Activated naive CD8-positive, alpha-beta T cell treated with anti-CD3 and anti-CD28 coated beads, Interleukin-2, amount 50 U/mL, for 24 hours (primary cell): ENCODE measurements around the gene RPL27A.
"Not testable (repeated sequence)": the region's sequence is repeated elsewhere in the genome, so short reads cannot be mapped to it uniquely, and the experiment has no call there.

Experiments
- ATAC-seq: fragments of 150-1000 bp; cut with Tn5 transposase; one replicate; pipeline ENCODE4 v1.10.0; 2021
- DNase-seq: peaks from one replicate; pipeline ENCODE4 v3.0.0; 2021
- H3K27ac Mint-ChIP-seq: one replicate; pipeline ENCODE4 v1.8.0; 2021; ENCODE audit warnings: mild to moderate bottlenecking, mixed read lengths
- H3K27me3 Mint-ChIP-seq: one replicate; pipeline ENCODE4 v1.8.0; 2021; ENCODE audit warnings: mixed read lengths
- H3K36me3 Mint-ChIP-seq: one replicate; pipeline ENCODE4 v1.8.0; 2021; ENCODE audit warnings: low read depth, mixed read lengths
- H3K4me1 Mint-ChIP-seq: one replicate; pipeline ENCODE4 v1.8.0; 2021; ENCODE audit warnings: mixed read lengths
- H3K4me3 Mint-ChIP-seq: one replicate; pipeline ENCODE4 v1.8.0; 2021; ENCODE audit warnings: mild to moderate bottlenecking, moderate library complexity, mixed read lengths
- H3K9me3 Mint-ChIP-seq: one replicate; pipeline ENCODE4 v1.8.0; 2021; ENCODE audit warnings: mixed read lengths

RPL27A gene

DNA sequence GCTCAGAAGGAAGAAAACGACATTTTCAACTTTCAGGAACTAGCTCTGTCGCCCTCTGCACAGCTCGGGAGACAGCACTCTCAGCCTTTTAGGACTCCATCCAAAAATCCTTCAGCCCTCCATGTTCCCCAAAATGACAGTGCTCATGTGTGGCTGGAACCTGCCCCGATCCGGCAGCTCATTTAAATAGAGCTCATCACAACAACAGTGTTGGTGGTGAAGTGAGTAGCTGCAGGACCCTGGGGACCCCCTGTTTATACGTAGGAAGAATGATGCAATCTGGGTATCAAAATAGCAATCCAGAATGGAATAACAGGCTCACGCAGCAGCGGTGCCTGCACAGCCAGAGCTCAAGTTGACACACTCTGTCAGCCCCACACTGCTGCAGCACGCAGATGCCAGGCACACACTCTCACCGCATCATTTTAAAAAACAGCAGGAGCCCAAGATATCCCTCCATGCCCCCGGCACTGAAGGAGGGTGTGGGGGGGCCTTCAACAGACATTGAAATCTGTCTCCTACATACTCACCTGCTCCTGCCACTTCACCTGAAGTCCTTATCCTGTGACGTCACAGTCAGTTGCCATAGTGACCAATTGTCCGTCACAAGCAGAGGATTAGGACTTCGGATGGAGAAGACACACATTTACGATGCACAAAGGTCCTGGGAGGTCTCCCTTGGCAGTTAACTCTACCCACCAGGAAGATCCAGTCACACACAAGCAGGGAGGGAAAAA is 24.1 kb upstream of the RPL27A start:
- Mint-ChIP-seq H3K4me3 (no peak overlapping the region), H3K9me3 (no peaks in the 10 kb centered on the region), H3K4me1 (no peaks in the 10 kb centered on the region), H3K36me3 (peaks cover 5% of the 10 kb centered on the region), H3K27ac (no peak overlapping the region), H3K27me3 (no peaks in the 10 kb centered on the region)
- DNase-seq (no peak), ATAC-seq (no peak)

DNA sequence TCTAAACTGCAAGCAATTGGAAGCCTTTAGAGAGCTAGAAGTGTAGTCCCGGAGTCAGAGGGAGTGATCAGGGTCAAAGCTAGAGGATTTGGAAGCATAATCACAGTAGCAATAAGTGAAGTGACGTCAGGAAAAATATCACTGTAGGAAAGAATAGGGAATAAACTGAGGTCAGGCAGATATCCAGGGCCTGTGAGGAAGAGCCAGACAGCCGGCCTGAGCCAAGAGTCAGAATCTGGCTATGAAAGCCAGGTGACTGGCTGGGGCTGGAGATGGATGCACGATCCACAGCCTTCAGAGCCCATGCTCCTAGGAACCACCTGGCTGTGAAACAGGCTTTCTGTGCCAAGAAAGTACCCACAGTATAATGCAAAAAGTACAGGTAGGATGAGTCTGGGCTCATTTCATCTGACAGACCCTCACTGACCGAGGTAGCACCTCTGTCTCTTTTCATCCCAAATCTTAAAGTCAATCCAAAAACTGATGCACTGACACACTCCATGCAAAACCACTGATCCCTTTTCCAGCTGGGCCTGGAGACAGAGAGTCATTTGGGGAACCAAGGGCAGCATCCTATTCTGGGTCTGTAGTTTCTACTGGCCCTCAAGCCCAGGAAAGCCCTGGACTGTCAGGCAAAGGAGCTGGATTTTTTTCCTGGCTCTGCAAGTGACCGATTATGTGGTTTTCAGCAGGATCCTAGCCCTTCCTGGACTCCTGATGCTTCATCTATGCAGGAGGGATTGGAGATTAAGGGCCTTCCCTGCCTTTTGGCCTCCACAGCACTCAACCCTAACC is 21.4 kb upstream of the RPL27A start:
- no peak for ATAC-seq
- H3K4me1 Mint-ChIP-seq = no peaks in the 10 kb centered on the region

DNA sequence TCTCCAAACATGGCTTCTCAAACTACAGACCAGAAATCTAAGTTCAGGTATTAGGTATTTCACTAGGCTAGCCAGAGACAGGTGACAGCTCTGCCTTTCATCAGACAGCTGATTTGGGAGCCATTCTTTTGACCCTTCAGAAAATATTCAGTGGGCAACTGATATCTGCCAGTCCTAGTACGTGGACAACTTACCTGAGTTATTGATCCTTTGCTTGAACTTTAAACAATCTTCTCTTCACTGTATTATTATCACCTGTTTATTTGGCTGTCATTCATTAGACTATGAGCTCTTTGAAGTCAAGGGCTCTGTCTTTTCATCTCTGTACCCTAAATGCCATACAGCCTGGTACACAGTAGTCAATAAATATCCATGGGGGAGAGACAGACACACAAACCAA is 17.4 kb upstream of the RPL27A start:
- ATAC-seq = no peak
- no peaks in the 10 kb centered on the region for H3K4me1 Mint-ChIP-seq
- no peaks in the 10 kb centered on the region for H3K9me3 Mint-ChIP-seq
- H3K36me3 Mint-ChIP-seq = peaks cover 19% of the 10 kb centered on the region
- H3K27ac Mint-ChIP-seq = no peak overlapping the region
- H3K4me3 Mint-ChIP-seq = no peak overlapping the region
- DNase-seq = no peak
- H3K27me3 Mint-ChIP-seq = no peaks in the 10 kb centered on the region

More for the DNA sequence above, 21.4 kb upstream of the RPL27A start:
- H3K4me3 Mint-ChIP-seq = no peak overlapping the region
- no peaks in the 10 kb centered on the region for H3K9me3 Mint-ChIP-seq
- H3K27ac Mint-ChIP-seq = no peak overlapping the region
- H3K27me3 Mint-ChIP-seq = no peaks in the 10 kb centered on the region
- H3K36me3 Mint-ChIP-seq = no peaks in the 10 kb centered on the region
- no peak for DNase-seq

DNA sequence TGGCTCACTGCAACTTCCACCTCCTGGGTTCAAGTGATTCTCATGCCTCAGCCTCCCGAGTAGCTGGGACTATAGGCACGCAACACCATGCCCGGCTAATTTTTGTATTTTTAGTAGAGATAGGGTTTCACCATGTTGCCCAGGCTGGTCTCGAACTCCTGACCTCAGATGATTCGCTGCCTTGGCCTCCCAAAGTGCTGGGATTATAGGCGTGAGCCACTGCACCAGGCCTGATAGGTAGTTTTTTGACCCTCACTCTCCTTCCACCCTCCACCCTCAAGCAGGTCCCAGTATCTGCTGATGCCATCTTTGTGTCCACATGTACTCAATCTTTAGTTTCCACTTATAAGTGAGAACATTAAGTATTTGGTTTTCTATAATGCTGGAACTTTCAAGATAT is 12.5 kb upstream of the RPL27A start:
- DNase-seq, H3K9me3 Mint-ChIP-seq, H3K27ac Mint-ChIP-seq, ATAC-seq, H3K4me1 Mint-ChIP-seq, H3K4me3 Mint-ChIP-seq, H3K27me3 Mint-ChIP-seq: not testable (repeated sequence)
- peaks cover 37% of the 10 kb centered on the region for H3K36me3 Mint-ChIP-seq

DNA sequence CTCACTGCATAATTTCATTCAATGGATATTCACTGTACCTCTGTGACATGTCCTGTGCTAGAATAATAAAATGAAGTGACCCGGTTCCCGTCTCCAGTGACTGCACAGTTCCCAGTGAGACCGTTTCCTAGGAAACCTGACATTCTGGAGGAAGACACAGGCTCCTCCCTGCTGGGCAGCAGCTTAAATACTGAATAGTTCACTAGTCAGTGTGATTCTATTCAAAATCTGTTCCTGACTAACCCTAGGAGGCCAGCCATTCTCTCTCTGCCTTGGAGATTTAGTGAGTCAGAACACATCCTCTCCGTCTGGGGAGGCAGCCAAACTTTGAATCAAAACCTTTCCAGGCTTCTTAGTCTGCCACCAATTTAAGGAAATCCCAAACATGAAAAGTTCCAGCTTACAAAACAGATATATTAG is 11.4 kb upstream of the RPL27A start:
- Mint-ChIP-seq H3K4me1 (no peaks in the 10 kb centered on the region), H3K27ac (no peak overlapping the region), H3K9me3 (no peaks in the 10 kb centered on the region), H3K36me3 (peaks cover 38% of the 10 kb centered on the region), H3K27me3 (no peaks in the 10 kb centered on the region), H3K4me3 (no peak overlapping the region)
- DNase-seq (no peak), ATAC-seq (no peak)

DNA sequence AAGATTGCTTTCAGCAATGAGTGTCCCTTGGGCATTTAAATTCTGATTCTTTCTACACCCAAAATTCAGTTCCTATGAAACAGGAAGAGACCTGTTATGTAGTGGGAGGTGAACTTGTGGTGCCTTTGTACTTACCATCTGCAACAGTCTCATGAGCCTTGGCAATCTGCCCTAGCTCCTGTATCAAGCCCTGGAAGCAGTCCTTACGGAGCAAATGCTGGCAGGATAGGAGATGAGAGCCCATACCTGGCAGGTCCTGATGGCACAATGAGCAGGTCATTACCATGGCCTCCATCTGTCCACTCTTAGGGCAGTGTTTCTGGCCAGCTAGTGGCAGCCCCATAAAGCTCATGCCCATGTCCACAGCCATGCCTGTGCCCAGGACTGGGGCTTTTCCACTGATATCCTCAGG is 10.9 kb upstream of the RPL27A start:
- H3K27me3 Mint-ChIP-seq = no peaks in the 10 kb centered on the region
- no peaks in the 10 kb centered on the region for H3K9me3 Mint-ChIP-seq
- H3K4me3 Mint-ChIP-seq = no peak overlapping the region
- H3K36me3 Mint-ChIP-seq = peaks cover 38% of the 10 kb centered on the region
- DNase-seq = no peak
- no peak for ATAC-seq
- no peaks in the 10 kb centered on the region for H3K4me1 Mint-ChIP-seq
- H3K27ac Mint-ChIP-seq = no peak overlapping the region

DNA sequence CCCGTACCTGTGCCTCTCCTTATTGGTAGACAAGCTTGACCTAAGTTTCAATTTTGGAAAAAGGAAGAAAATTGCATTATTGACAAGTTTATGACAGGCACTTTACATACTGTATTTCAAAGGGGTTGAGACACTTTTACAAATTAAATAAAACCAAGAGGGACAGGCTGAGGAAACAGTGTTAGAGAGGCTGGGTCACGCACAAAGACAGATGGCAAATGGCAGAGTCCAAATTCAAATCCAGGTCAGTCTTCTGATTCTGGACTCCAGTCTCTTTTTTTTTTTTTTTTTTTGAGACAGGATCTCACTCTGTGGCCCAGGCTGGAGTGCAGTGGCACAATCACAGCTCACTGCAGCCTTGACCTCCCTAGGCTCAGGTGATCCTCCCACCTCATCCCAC is 10.2 kb upstream of the RPL27A start:
- no peak for DNase-seq
- H3K27ac Mint-ChIP-seq = no peak overlapping the region
- no peaks in the 10 kb centered on the region for H3K9me3 Mint-ChIP-seq
- no peaks in the 10 kb centered on the region for H3K27me3 Mint-ChIP-seq
- H3K4me3 Mint-ChIP-seq = no peak overlapping the region
- H3K36me3 Mint-ChIP-seq = peaks cover 35% of the 10 kb centered on the region
- no peaks in the 10 kb centered on the region for H3K4me1 Mint-ChIP-seq
- no peak for ATAC-seq

DNA sequence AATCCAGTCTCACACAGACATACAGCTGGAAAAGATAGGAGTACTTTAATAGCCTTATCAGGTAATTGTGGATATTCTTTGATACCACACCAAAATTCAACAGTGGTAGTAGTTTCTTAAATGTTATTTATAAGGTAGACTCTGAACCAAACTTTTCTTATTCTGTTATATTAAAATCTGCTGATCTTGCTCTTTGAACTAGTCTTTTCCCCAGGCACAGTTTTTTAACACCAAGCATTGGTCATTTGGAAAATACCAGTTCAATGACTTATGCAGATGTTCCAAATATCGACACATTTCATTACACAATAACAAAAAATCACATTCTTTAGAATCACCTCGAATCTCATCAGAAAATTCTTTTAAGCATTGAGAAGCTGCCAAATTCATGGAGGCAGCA is 7.7 kb upstream of the RPL27A start:
- H3K36me3 Mint-ChIP-seq = peaks cover 30% of the 10 kb centered on the region
- no peak for ATAC-seq
- DNase-seq = no peak

DNA sequence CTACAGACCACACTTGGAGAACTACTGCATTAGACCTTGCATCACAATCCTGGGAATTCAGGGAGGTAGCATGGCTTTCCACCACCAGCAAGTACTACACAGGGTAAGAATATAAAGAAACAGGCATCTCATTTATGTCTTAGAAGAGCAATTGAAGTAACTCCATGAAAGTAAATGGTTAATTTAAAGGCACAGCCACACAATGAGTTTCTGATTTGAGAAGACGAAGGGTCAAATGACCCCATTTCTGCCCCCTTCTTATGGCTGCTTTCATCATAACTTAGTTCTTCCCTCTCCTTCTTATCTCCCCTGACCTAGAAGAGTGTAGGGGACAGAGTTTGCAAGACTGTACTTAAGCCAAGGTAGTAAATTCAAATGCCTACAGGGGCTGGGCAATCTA is 6.1 kb upstream of the RPL27A start:
- Mint-ChIP-seq H3K27ac (no peak overlapping the region), H3K4me3 (no peak overlapping the region), H3K36me3 (peaks cover 33% of the 10 kb centered on the region), H3K9me3 (peaks cover 5% of the 10 kb centered on the region), H3K27me3 (no peaks in the 10 kb centered on the region), H3K4me1 (peaks cover 7% of the 10 kb centered on the region)
- no peak for DNase-seq
- ATAC-seq = no peak

More for the DNA sequence above, 7.7 kb upstream of the RPL27A start:
- no peaks in the 10 kb centered on the region for H3K9me3 Mint-ChIP-seq
- no peak overlapping the region for H3K4me3 Mint-ChIP-seq
- no peaks in the 10 kb centered on the region for H3K4me1 Mint-ChIP-seq
- no peaks in the 10 kb centered on the region for H3K27me3 Mint-ChIP-seq
- H3K27ac Mint-ChIP-seq = no peak overlapping the region

DNA sequence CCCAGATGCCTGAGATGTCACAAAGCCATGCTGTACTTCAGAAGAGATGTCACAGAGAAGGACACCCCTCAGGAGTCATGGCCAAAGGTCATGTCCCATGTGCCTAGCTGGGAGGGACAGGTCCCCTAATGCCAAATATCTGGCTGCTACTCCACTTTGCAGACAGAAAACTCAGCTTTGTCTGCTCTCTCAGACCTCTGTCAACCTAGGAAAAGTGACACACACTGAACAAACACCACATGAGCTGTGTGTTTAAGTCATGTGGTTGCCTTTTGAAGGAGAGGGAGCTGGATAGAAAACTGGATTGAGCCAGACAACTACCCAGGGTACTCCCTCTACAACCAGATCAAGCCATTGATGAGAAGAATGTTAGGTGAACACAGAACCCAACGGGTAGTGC is 3.6 kb upstream of the RPL27A start:
- Mint-ChIP-seq H3K4me3 (no peak overlapping the region), H3K4me1 (peaks cover 18% of the 10 kb centered on the region), H3K9me3 (peaks cover 5% of the 10 kb centered on the region), H3K36me3 (peaks cover 43% of the 10 kb centered on the region), H3K27me3 (no peaks in the 10 kb centered on the region), H3K27ac (no peak overlapping the region)
- no peak for DNase-seq
- ATAC-seq = no peak

DNA sequence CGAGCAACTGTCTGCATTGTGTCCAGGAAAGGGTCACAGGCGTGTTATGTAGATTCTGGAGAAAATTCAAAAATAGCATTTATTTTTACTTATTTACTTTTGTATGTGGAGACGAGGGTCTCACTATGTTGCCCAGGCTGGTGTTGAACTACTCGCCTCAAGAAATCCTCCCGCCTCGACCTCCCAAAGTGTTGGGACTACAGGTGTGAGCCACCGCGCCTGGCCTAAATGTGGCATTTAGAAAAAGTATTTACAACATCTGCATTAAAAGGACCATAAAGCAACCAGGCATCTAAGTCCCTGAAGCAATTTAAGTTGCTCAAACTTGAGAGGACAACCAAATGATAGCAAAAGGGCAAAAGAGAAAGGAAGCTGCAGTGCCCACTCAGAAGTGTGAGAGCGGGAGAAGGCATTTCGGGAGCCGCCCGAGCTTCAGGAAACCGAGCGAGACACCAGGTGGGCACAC is 722 bp upstream of the RPL27A start:
- peaks cover 67% of the 10 kb centered on the region for H3K36me3 Mint-ChIP-seq

DNA sequence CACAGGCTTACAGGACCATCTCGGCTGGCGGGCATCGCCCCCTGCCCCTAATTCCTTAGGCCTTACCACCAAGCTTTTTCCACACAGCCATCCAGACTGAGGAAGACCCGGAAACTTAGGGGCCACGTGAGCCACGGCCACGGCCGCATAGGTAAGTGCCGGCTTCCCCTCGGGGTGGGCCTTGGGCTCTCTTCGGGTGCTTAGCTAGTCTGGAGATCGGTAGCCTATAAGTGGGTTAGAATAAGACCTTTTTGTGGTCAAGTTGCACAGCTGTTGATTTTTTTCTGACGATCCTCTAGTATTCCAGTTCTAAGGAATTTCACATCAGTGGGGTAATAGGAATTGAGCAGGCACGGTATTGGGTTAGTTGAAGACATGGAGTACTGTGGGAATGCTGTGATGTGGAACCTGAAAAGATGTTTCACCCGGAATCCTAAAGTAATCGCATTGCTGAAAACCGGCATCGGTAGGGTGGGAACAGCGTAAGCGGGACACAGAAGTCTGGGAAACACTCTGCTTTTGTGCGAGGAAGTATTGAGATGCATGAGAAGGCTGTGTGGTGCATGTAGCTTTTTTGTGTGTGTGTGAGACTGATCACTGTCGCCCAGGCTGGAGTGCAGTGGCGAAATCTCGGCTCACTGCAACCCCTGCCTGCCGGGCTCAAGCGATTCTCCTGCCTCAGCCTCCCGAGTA is 669 bp downstream of the RPL27A start:
- Mint-ChIP-seq H3K4me3 (peak overlapping the region; percentile 99), H3K9me3 (peaks cover 5% of the 10 kb centered on the region), H3K36me3 (peaks cover 71% of the 10 kb centered on the region), H3K27ac (peak overlapping the region; percentile 99), H3K27me3 (no peaks in the 10 kb centered on the region), H3K4me1 (peaks cover 58% of the 10 kb centered on the region)
- DNase-seq (peak; percentile 24), ATAC-seq (no peak)

More for the DNA sequence above, 722 bp upstream of the RPL27A start:
- no peaks in the 10 kb centered on the region for H3K27me3 Mint-ChIP-seq
- H3K9me3 Mint-ChIP-seq = peaks cover 5% of the 10 kb centered on the region
- peak overlapping the region; percentile 99 for H3K27ac Mint-ChIP-seq
- H3K4me1 Mint-ChIP-seq = peaks cover 46% of the 10 kb centered on the region
- H3K4me3 Mint-ChIP-seq = peak overlapping the region; percentile 99
- ATAC-seq (no peak), DNase-seq (no peak)

DNA sequence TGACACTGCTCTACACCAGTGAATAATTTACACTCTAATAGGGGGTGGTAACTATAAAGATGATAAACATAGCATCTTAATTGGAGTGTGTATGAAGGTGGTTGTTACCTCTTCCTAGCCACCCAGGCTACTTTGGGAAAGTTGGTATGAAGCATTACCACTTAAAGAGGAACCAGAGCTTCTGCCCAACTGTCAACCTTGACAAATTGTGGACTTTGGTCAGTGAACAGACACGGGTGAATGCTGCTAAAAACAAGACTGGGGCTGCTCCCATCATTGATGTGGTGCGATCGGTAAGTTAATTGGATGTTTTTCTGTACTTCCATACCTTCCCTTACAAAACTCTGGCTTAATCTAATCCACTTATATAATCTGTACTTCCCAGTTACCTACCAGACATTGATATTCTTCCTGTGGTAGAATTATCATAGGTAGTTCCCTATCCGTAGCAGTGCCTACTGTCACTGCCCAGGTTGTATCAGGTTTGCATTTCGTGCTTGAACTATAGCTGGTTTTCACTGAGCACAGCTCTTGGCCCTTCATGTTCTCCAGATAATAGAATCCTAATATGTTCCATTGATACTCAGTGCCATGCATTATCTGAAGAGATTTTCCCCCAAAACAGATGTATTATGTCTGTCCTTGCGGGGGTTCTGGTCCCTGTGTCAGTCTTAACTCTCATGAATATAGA is 2.2 kb downstream of the RPL27A start:
- peaks cover 73% of the 10 kb centered on the region for H3K4me1 Mint-ChIP-seq
- H3K9me3 Mint-ChIP-seq = peaks cover 5% of the 10 kb centered on the region
- H3K27me3 Mint-ChIP-seq = no peaks in the 10 kb centered on the region
- peak overlapping the region; percentile 99 for H3K4me3 Mint-ChIP-seq
- peak overlapping the region; percentile 99 for H3K27ac Mint-ChIP-seq
- ATAC-seq (no peak), DNase-seq (no peak)
- peaks cover 79% of the 10 kb centered on the region for H3K36me3 Mint-ChIP-seq

DNA sequence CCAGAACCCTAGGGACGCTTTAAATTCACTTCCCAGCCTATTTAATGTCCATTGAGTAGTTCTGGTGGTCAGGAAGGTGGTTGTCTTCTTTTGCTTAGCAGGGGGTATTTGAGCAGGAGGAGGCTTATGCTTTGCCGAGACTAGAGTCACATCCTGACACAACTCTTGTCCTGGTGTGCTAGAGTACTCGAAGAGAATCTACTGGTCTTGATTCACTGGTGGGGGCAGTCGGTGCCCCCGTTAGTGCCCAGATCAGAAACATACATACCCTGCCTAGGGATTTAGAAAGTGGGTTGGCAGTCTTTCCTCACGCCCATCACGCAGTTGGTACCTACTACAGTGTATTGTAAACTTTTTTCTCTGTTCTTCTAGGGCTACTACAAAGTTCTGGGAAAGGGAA is 2.7 kb downstream of the RPL27A start:
- ATAC-seq = no peak
- H3K4me3 Mint-ChIP-seq = peak overlapping the region; percentile 99

More for the DNA sequence above, 2.7 kb downstream of the RPL27A start:
- no peak for DNase-seq
- Mint-ChIP-seq H3K27ac (peak overlapping the region; percentile 99), H3K9me3 (peaks cover 5% of the 10 kb centered on the region), H3K36me3 (peaks cover 79% of the 10 kb centered on the region), H3K4me1 (peaks cover 78% of the 10 kb centered on the region), H3K27me3 (no peaks in the 10 kb centered on the region)
